ENCODE data around the gene NBPF26. TPM values are rescaled to one million over a fixed set of nuclear protein-coding genes. Genes with fewer than 3 reads are reported as not detected.
"Not testable (repeated sequence)": the region's sequence is repeated elsewhere in the genome, so short reads cannot be mapped to it uniquely, and the experiment has no call there.

Gene NBPF26
- total RNA-seq, result 11.9 and 32.8 TPM in 2 replicates

DNA sequence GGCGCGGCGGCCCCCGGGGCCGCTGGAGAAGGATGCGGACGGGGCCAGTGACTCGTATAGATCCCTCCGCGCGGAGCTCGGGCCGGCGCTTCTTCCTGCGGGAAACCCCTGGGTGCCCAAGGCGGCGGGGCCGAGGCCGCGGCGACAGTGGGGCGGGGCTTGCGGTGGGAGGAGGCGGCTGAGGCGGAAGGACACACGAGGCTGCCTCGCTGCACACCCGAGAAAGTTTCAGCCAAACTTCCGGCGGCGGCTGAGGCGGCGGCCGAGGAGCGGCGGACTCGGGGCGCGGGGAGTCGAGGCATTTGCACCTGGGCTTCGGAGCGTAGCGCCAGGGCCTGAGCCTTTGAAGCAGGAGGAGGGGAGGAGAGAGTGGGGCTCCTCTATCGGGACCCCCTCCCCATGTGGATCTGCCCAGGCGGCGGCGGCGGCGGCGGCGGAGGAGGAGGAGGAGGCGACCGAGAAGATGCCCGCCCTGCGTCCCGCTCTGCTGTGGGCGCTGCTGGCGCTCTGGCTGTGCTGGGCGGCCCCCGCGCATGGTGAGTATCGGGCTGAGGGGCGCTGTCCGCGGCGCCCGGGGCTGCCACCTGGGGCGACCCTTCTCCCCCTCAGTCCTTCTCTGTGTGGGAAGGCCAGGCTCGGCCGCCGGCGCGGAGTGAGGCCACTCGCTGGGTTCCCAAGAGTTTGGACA lies at the start of gene NBPF26:
TSS of gene NBPF26 (plus strand) at position 231 of the 688 bp plus-strand sequence.
- peak within 1 kb of the TSS; percentile 72 for H3K4me3 ChIP-seq (ENCODE audit: low read depth, low read length)
- peak; percentile 85 for DNase-seq (ENCODE audit: low read depth)

DNA sequence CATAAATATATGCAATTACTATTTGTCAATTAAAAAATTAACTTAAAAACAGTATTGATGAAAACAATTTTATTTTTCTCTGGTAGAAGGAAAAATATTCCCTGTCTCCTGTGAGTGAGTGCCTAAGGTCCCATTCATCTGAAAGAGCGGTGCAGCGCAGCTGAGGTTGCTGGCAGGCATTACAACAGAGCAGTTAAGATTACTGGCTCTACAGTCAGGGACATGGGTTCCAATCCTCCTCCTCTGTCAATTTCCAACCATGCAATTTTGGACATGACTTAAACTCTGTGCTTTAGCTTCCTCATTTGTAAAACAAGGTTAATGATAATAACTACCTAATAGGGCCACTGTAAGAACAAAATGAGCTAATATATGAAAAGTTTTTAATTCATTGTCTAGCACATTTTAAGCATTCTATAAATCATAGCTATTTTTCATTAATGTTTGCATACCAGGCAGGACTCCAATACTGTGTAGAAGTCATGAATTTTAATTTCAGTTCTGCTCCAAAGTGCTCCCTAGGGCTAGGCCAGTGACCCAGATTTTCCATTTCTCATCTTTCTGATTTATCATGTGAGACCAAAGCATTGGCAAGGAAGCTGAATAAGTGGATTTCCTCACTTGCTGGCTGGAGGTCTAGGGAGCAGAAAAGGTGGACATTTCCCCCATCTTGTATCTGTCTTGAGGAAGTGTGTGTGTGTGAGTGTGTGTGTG lies 43.5 kb upstream of the NBPF26 start:
- not testable (repeated sequence) for H3K4me3 ChIP-seq (ENCODE audit: low read depth, low read length)

DNA sequence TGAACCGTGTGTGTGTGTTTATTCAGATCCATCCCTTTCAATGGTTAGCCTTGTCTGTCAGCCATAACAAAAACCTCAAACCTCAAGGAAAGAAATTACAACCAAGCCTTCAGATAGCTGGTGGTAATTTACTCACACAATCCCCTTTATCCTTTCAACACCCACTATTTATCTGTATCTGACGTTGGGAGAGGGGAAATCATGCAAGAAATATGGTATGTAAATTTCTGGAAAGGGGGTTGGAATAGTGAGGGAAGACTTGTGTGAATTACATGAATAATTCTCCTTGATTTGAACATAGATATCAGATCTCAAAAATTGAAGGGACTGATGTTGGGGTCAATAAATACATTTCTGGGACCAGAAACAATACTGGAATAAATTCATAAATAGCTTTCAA lies 42.8 kb upstream of the NBPF26 start:
- DNase-seq (ENCODE audit: low read depth); H3K4me3 ChIP-seq (ENCODE audit: low read depth, low read length): not testable (repeated sequence)

More for the DNA sequence above, 43.5 kb upstream of the NBPF26 start:
- not testable (repeated sequence) for DNase-seq (ENCODE audit: low read depth)

DNA sequence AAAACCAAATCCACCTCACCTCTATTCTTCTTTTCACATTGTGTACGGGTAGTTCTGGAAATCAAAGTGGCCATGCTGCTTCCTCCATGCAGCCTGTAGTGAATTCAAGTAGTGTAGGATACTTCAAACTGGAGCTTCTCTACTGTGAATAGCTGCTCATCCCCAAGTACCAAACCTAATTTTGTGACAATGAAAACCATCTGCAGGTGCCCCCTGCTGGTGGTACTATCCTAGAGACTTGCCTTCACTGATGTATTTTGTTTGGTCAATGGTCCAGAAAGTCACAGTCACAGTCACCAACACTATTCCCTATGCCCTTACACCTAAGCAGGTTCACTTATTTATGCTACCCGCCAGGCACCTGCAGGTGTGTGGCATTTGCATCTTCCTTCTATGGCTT lies 39.3 kb upstream of the NBPF26 start:
- not testable (repeated sequence) for DNase-seq (ENCODE audit: low read depth); H3K4me3 ChIP-seq (ENCODE audit: low read depth, low read length)

DNA sequence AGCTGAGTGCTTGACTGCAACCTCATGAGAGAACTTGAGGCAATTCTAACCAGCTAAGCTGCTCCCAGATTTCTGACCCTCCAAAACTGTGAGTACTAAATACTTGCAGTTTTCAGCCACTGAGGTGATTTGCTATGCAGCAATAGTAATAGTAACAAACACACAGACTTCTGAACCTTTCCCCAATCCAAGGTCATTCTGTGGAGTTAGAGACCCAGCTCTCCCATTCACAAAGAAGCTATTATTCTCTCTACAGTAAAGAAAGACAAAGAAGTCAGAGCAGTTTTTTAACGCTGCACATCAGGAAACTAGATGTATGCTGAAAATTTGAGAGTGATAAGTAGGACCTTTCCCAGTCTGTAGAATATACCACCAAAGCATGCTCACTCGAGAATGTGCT lies 38.1 kb upstream of the NBPF26 start:
- not testable (repeated sequence) for DNase-seq (ENCODE audit: low read depth); H3K4me3 ChIP-seq (ENCODE audit: low read depth, low read length)

DNA sequence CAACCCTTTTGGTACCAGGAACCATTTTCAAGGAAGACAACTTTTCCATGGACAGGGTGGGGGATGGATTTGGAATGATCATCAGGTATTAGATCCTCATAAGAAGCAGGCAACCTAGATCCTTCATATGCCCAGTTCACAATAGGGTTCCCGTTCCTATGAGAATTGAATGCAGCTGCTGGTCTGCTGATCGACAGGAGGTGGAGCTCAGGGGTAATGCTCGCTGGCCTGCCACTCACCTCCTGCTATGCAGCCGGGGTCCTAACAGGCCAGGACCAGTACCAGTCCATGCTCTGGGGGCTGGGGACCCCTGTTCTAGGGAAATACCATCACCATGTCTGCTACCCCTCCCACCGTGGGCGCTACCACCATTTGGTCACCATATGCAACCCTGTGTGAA lies 36.5 kb upstream of the NBPF26 start:
- not testable (repeated sequence) for DNase-seq (ENCODE audit: low read depth); H3K4me3 ChIP-seq (ENCODE audit: low read depth, low read length)

DNA sequence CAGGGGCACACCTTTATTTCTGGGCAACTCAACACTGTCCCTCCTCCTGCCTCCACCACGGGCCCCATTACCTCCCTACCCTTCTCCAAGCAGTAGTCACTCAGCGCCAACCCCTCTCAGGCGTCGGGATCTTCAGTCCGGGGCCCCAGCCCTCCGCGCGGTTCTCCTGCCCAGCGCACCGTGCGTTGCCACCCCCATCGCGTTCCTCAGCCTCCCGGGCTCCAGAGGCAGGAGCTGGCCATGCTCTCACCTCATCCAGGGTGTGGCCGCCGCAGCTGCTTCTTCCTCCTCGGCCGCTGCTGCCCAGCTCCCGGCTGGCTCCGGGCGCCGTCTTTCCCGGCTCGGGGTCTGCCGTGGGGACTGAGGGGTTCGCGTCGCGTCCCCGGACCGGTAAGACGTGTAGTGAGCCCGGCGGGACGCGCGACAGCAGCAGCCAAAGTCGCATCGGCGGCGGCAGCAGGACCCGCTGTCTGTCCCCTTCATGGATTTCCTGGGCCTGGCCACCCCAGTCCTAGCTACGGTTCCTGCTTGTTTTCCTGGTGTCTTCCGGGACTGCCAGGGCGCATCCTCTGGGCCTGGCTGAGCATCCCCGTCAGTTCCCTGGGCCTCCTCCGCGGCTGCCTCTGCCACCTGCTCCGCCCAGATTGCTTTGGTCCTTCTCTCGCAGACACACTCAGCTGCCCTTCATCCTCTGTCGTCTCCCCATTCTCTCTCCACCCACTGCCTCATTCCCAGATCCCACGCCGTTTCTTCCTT lies 22.8 kb upstream of the NBPF26 start:
- peak overlapping the region; percentile 37 for H3K4me3 ChIP-seq (ENCODE audit: low read depth, low read length)
- not testable (repeated sequence) for DNase-seq (ENCODE audit: low read depth)

DNA sequence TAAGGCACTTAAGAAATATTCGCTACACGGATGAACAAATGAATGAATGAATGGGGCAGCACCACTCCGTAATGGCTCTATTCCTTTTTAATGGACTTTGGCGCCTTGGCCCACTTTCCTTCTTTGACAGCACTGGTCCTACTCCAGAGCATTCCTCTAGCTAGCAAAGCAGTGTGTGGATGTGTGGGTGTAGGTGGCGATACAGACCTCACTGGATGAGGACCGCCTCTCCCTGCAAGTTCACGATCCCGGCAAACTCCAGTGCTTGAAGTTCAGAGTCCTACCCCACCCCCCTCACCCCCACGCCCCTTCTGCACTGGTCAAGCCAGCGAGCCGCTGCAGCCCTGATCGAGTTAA lies 409 bp upstream of the NBPF26 start:
- DNase-seq (ENCODE audit: low read depth); H3K4me3 ChIP-seq (ENCODE audit: low read depth, low read length): not testable (repeated sequence)

DNA sequence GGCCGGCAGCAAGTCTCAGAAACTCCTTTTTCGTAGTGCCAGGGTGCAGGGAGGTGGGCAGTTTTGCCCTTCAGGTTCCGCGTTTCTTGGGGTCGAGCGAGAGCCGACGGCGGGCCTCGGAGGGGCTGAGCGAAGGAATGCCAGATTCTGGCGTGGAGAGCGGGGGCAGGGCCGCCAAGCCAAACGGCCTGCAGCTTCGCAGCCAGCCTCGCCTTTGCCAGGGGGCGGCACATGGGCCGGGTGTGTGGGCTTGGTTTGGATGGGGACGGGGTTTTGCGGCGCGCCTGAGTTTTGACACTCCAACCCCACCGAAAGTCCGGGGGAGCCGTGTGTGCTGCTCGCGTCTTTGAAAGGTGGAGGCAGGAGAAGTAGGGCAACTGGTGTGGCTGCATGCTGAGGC lies 762 bp downstream of the NBPF26 start:
- peak overlapping the region; percentile 72 for H3K4me3 ChIP-seq (ENCODE audit: low read depth, low read length)

DNA sequence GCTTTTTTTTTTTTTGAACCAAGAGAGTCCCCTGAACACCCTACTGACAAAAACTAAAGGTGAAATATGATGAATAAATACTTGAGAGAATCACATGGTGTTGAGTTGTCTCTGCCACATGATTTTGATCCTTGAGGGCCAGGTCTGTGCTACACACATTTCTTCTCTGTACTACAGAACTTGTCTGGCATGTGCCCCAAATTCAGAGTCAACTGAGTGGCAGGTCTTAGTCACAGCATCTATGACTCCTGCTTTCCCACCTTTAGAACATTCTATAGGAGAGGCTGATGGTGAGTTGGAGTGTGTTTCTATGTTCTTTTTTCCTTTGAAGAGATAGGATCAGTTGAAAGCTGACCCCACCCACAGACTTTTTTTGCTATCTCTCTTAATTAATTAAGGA lies 5.1 kb downstream of the NBPF26 start:
- H3K4me3 ChIP-seq (ENCODE audit: low read depth, low read length); DNase-seq (ENCODE audit: low read depth): not testable (repeated sequence)

More for the DNA sequence above, 762 bp downstream of the NBPF26 start:
- not testable (repeated sequence) for DNase-seq (ENCODE audit: low read depth)

DNA sequence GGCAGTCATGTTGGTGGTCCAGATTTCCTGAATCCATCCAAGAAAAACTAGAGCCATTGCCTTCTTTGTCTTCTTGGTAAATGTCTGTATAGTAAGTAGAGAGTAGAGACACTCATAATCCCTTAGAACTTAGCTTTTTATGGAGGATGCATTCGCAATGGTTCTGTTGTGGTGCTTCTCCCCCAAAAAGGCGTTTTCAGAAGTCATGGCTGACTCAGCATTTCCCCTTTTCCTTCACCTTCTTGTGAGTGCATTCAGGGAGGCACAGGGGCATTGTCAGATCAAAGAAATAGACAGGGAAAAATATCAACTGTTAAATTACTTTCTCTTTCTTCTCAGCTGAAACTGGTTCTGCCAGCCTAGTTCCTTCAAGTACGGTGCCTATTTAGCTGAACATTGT lies 45.3 kb downstream of the NBPF26 start:
- DNase-seq (ENCODE audit: low read depth), result not testable (repeated sequence)

DNA sequence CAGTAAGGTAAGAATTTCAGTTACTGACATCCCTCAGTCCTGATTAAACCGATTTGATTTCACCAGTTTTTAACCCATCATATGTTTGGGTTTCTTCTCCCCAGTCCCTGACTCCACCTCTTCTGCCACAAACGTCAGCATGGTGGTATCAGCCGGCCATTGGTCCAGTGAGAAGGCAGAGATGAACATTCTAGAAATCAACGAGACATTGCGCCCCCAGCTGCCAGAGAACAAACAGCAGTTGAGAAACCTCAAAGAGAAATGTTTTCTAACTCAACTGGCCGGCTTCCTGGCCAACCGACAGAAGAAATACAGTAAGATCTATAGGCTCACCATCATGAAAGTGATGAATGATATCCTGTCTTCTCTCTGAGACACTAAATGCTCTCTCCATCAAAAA lies 81.7 kb downstream of the NBPF26 start:
- DNase-seq (ENCODE audit: low read depth), result peak; percentile 22
- TF ChIP-seq, protein P1, sequence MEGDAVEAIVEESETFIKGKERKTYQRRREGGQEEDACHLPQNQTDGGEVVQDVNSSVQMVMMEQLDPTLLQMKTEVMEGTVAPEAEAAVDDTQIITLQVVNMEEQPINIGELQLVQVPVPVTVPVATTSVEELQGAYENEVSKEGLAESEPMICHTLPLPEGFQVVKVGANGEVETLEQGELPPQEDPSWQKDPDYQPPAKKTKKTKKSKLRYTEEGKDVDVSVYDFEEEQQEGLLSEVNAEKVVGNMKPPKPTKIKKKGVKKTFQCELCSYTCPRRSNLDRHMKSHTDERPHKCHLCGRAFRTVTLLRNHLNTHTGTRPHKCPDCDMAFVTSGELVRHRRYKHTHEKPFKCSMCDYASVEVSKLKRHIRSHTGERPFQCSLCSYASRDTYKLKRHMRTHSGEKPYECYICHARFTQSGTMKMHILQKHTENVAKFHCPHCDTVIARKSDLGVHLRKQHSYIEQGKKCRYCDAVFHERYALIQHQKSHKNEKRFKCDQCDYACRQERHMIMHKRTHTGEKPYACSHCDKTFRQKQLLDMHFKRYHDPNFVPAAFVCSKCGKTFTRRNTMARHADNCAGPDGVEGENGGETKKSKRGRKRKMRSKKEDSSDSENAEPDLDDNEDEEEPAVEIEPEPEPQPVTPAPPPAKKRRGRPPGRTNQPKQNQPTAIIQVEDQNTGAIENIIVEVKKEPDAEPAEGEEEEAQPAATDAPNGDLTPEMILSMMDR (IDR thresholded peaks at IDR 0.05; ENCODE audit: insufficient read depth, low read depth, low read length), result peak; percentile 16
- not testable (repeated sequence) for H3K4me3 ChIP-seq (ENCODE audit: low read depth, low read length)

More for the DNA sequence above, 45.3 kb downstream of the NBPF26 start:
- not testable (repeated sequence) for H3K4me3 ChIP-seq (ENCODE audit: low read depth, low read length)

DNA sequence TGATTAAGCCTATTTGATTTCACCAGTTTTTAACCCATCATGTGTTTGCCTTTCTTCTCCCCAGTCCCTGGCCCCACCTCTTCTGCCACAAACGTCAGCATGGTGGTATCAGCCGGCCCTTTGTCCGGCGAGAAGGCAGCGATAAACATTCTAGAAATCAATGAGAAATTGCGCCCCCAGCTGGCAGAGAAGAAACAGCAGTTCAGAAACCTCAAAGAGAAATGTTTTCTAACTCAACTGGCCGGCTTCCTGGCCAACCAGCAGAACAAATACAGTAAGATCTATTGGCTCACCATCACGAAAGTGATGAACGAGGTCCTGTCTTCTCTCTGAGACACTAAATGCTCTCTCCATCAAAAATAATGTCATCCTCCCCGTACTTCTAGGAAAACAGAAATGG lies 88.1 kb downstream of the NBPF26 start:
- TF ChIP-seq, protein P1 (IDR thresholded peaks at IDR 0.05; ENCODE audit: insufficient read depth, low read depth, low read length), result peak; percentile 44
- H3K4me3 ChIP-seq (ENCODE audit: low read depth, low read length), result not testable (repeated sequence)
- peak; percentile 51 for DNase-seq (ENCODE audit: low read depth)

DNA sequence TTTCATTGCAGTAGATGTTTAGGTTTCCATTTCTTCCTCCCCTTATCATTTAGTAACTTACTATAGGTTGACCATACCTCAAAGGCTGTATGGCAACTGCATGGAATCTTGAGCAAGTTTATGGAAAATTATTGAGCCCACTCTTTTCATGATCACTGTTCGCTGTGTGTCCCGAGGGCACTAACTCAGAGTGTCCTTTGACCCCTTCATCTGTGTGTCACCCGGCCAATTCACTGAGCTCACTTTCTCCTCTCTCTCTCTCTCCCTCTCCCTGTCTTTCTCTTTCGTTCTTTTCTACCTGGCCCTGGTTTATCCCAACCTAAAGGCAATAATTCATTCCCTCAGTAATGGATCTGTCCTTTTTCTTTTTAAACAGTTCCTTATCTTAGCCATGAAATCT lies 101.3 kb downstream of the NBPF26 start:
- H3K4me3 ChIP-seq (ENCODE audit: low read depth, low read length); DNase-seq (ENCODE audit: low read depth): not testable (repeated sequence)

DNA sequence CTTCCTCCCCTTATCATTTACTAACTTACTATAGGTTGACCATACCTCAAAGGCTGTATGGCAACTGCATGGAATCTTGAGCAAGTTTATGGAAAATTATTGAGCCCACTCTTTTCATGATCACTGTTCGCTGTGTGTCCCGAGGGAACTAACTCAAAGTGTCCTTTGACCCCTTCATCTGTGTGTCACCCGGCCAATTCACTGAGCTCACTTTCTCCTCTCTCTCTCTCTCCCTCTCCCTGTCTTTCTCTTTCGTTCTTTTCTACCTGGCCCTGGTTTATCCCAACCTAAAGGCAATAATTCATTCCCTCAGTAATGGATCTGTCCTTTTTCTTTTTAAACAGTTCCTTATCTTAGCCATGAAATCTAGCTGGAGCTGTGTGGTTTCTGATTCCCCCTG lies 102.9 kb downstream of the NBPF26 start:
- not testable (repeated sequence) for DNase-seq (ENCODE audit: low read depth); H3K4me3 ChIP-seq (ENCODE audit: low read depth, low read length)
